ENCODE measurements around the gene FBLN2. TPM values are rescaled to one million over a fixed set of nuclear protein-coding genes. Genes with fewer than 3 reads are reported as not detected.

The FBLN2 gene
- total RNA-seq, 4 donors from 2014 or later, result 6.3 to 122 (median 25.7) TPM

- TF ChIP-seq, protein P1, sequence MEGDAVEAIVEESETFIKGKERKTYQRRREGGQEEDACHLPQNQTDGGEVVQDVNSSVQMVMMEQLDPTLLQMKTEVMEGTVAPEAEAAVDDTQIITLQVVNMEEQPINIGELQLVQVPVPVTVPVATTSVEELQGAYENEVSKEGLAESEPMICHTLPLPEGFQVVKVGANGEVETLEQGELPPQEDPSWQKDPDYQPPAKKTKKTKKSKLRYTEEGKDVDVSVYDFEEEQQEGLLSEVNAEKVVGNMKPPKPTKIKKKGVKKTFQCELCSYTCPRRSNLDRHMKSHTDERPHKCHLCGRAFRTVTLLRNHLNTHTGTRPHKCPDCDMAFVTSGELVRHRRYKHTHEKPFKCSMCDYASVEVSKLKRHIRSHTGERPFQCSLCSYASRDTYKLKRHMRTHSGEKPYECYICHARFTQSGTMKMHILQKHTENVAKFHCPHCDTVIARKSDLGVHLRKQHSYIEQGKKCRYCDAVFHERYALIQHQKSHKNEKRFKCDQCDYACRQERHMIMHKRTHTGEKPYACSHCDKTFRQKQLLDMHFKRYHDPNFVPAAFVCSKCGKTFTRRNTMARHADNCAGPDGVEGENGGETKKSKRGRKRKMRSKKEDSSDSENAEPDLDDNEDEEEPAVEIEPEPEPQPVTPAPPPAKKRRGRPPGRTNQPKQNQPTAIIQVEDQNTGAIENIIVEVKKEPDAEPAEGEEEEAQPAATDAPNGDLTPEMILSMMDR (IDR thresholded peaks at IDR 0.05), result no peak
- no peak for TF ChIP-seq POLR2A (IDR thresholded peaks at IDR 0.05)
- intact Hi-C loops (cut with DNase I), result no loop called here
- Histone ChIP-seq H3K9me3 (no peaks in the 10 kb centered on the region), H3K36me3 (no peaks in the 10 kb centered on the region), H3K27ac (peak overlapping the region in 2 of 4 donors; percentile 29 to 42), H3K4me3 (no peak overlapping the region), H3K4me1 (peaks cover 0 to 42% (median 18%) of the 10 kb centered on the region in 3 donors), H3K27me3 (peaks cover 0 to 17% (median 0%) of the 10 kb centered on the region in 4 donors)
- DNase-seq, result no peak
- WGBS, 2 donors, result 34 to 49% methylated on average over 3 to 8 of the region's 10 CpGs
Observed at GRCh38 chr3:13513913-13514517, 34.9 kb upstream of the FBLN2 start.

- no peaks in the 10 kb centered on the region for H3K36me3 ChIP-seq
- 80 to 84% methylated on average over 6 of the region's 6 CpGs for WGBS, 2 donors
- H3K27me3 ChIP-seq, result peaks cover 0 to 17% (median 0%) of the 10 kb centered on the region in 4 donors
- H3K4me3 ChIP-seq, result no peak overlapping the region
- DNase-seq, result no peak
- H3K9me3 ChIP-seq, result no peaks in the 10 kb centered on the region
- H3K4me1 ChIP-seq, result peaks cover 0 to 46% (median 18%) of the 10 kb centered on the region in 3 donors
- intact Hi-C loops (cut with DNase I), result no loop called here
- TF ChIP-seq, protein P1 (IDR thresholded peaks at IDR 0.05), result no peak
- no peak for TF ChIP-seq POLR2A (IDR thresholded peaks at IDR 0.05)
- H3K27ac ChIP-seq, result peak overlapping the region in 2 of 4 donors; percentile 29 to 42
Observed at GRCh38 chr3:13514639-13515435, 34.1 kb upstream of the FBLN2 start.

- Histone ChIP-seq H3K4me1 (peaks cover 0 to 46% (median 18%) of the 10 kb centered on the region in 3 donors), H3K36me3 (no peaks in the 10 kb centered on the region), H3K27ac (peak overlapping the region in 3 of 4 donors; percentile 8 to 75 (median 64)), H3K9me3 (no peaks in the 10 kb centered on the region), H3K4me3 (no peak overlapping the region), H3K27me3 (peaks cover 0 to 17% (median 0%) of the 10 kb centered on the region in 4 donors)
- DNase-seq, result no peak
- intact Hi-C loops (cut with DNase I), result no loop called here
- TF ChIP-seq POLR2A (IDR thresholded peaks at IDR 0.05), result no peak
- TF ChIP-seq, protein P1 (IDR thresholded peaks at IDR 0.05), result no peak
- WGBS, 2 donors, result 84 to 100% methylated on average over 1 to 7 of the region's 26 CpGs
Observed at GRCh38 chr3:13515786-13516759, 32.9 kb upstream of the FBLN2 start.

DNA sequence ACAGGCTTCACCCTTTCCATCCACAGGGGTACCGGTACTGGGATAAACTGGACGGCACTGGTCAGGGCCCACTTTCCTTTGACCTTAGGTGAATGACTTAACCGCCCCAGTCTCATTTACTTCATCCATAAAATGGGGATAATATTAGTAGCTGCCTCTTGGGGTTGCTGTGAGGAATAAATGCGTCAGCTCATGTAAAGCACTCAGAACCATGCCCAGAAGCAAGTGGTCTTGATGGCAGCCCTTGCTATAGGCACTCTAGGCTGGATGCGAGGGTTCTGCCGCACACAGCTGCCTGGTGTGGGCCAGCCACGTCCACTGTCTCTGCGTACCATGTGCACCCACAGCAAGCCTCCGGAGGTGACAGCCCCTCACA, 32.2 kb upstream of the FBLN2 start:
- peaks cover 0 to 46% (median 18%) of the 10 kb centered on the region in 3 donors for H3K4me1 ChIP-seq
- WGBS, 2 donors, result 87 to 100% methylated on average over 2 to 9 of the region's 9 CpGs
- peak overlapping the region in 2 of 4 donors; percentile 64 to 75 for H3K27ac ChIP-seq

More for the DNA sequence above, 32.2 kb upstream of the FBLN2 start:
- intact Hi-C loops (cut with DNase I), result no loop called here
- Histone ChIP-seq H3K36me3 (no peaks in the 10 kb centered on the region), H3K9me3 (no peaks in the 10 kb centered on the region), H3K4me3 (no peak overlapping the region), H3K27me3 (peaks cover 0 to 17% (median 0%) of the 10 kb centered on the region in 4 donors)
- no peak for TF ChIP-seq POLR2A (IDR thresholded peaks at IDR 0.05)
- TF ChIP-seq, protein P1 (IDR thresholded peaks at IDR 0.05), result no peak
- no peak for DNase-seq
